ENCODE measurements around the gene NTM. TPM values are rescaled to one million over a fixed set of nuclear protein-coding genes. Genes with fewer than 3 reads are reported as not detected.

NTM gene
- total RNA-seq, 4 donors from 2014 or later, result 3.6 to 11.8 (median 7.8) TPM

- Histone ChIP-seq H3K27me3 (no peaks in the 10 kb centered on the region), H3K9me3 (no peaks in the 10 kb centered on the region), H3K4me3 (no peak overlapping the region), H3K4me1 (peaks cover 0 to 8% (median 0%) of the 10 kb centered on the region in 3 donors), H3K36me3 (no peaks in the 10 kb centered on the region), H3K27ac (no peak overlapping the region)
- WGBS, 2 donors (ENCODE audit: low coverage in 1 of 2), result 80 to 83% methylated on average over 2 of the region's 2 CpGs
- TF ChIP-seq POLR2AphosphoS5 (IDR thresholded peaks at IDR 0.05) (no peak), EP300 (IDR thresholded peaks at IDR 0.05) (no peak), POLR2A (IDR thresholded peaks at IDR 0.05) (no peak)
- TF ChIP-seq, protein P1, sequence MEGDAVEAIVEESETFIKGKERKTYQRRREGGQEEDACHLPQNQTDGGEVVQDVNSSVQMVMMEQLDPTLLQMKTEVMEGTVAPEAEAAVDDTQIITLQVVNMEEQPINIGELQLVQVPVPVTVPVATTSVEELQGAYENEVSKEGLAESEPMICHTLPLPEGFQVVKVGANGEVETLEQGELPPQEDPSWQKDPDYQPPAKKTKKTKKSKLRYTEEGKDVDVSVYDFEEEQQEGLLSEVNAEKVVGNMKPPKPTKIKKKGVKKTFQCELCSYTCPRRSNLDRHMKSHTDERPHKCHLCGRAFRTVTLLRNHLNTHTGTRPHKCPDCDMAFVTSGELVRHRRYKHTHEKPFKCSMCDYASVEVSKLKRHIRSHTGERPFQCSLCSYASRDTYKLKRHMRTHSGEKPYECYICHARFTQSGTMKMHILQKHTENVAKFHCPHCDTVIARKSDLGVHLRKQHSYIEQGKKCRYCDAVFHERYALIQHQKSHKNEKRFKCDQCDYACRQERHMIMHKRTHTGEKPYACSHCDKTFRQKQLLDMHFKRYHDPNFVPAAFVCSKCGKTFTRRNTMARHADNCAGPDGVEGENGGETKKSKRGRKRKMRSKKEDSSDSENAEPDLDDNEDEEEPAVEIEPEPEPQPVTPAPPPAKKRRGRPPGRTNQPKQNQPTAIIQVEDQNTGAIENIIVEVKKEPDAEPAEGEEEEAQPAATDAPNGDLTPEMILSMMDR (IDR thresholded peaks at IDR 0.05), result no peak
- no peak for ATAC-seq
These were observed 500.6 kb downstream of the NTM start for GRCh38 chr11:131871006-131871405.

GRCh38 chr11:131874070-131874469 lies 503.7 kb downstream of the NTM start:
- no peak for ATAC-seq
- TF ChIP-seq, protein P1 (IDR thresholded peaks at IDR 0.05), result no peak
- TF ChIP-seq POLR2AphosphoS5 (IDR thresholded peaks at IDR 0.05) (no peak), POLR2A (IDR thresholded peaks at IDR 0.05) (no peak), EP300 (IDR thresholded peaks at IDR 0.05) (no peak)

DNA sequence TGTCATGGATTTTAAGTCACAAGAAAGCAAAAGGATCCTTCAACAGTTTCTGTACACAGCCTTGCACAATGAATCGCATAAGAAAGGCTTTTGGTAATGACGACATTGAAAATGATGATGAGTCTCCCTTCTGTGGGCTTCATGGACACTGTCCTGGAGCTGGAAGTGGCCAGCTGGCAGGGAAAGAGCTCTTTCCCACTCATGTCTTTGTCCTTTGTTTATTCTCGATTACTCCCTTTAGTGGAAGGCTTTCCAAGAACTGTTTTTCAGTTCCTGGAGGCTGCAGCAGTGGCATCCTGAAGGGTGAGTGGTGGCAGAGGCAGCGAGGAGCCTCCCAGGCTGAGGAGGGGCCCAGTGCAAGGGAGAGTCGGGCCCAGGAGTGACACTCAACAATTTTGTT lies 505.2 kb downstream of the NTM start:
- WGBS, 2 donors (ENCODE audit: low coverage in 1 of 2), result 19 to 34% methylated on average over 5 of the region's 5 CpGs
- H3K4me3 ChIP-seq, result no peak overlapping the region
- peak overlapping the region in 1 of 4 donors; percentile 28 for H3K27ac ChIP-seq
- peaks cover 0 to 10% (median 0%) of the 10 kb centered on the region in 3 donors for H3K4me1 ChIP-seq
- peak; percentile 19 for TF ChIP-seq POLR2AphosphoS5 (IDR thresholded peaks at IDR 0.05)
- TF ChIP-seq, protein P1 (IDR thresholded peaks at IDR 0.05), result no peak
- ATAC-seq, result peak; percentile 84
- no peaks in the 10 kb centered on the region for H3K27me3 ChIP-seq
- H3K36me3 ChIP-seq, result no peaks in the 10 kb centered on the region
- no peaks in the 10 kb centered on the region for H3K9me3 ChIP-seq

More at GRCh38 chr11:131874070-131874469, 503.7 kb downstream of the NTM start:
- H3K4me1 ChIP-seq, result peaks cover 0 to 10% (median 0%) of the 10 kb centered on the region in 3 donors
- H3K36me3 ChIP-seq, result no peaks in the 10 kb centered on the region
- no peaks in the 10 kb centered on the region for H3K27me3 ChIP-seq
- H3K4me3 ChIP-seq, result no peak overlapping the region
- no peaks in the 10 kb centered on the region for H3K9me3 ChIP-seq
- no peak overlapping the region for H3K27ac ChIP-seq

DNA sequence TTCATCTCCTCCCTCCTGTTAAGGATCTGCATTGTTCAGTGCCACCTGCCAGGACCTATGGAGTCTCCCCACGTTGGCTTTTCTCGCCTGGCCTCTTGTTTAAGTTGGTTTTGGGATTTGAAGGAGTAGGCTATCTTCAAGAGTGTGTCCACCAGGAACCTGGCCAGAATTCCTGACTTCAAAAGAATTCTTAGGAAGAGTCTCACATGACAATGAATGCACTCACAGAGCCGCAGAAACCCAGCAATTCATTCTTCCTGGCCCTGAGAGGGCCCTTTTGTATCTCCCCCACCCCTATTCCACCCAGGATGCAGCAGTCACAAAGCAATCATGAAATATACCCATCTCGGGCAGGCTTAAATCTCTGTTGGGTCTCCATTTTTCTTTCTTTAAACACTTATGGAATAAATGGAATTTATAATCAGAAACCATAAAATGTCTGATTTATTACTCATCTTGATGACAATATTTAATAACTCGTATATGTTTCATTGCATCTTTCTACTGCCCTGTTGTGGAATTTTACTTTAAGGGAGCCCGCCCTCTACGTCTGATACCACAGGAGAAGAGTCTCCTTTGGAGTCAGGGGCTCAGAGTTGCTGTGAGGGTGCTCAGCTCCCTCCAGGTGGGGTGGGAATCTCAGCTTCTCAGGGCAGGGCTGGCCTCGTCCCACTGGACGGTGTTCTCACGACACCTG lies 507.0 kb downstream of the NTM start:
- Histone ChIP-seq H3K4me3 (no peak overlapping the region), H3K27ac (no peak overlapping the region), H3K4me1 (peaks cover 0 to 10% (median 0%) of the 10 kb centered on the region in 3 donors), H3K27me3 (no peaks in the 10 kb centered on the region), H3K36me3 (no peaks in the 10 kb centered on the region), H3K9me3 (no peaks in the 10 kb centered on the region)
- TF ChIP-seq, protein P1 (IDR thresholded peaks at IDR 0.05), result no peak
- no peak for ATAC-seq
- WGBS, 2 donors (ENCODE audit: low coverage in 1 of 2), result 80 to 83% methylated on average over 7 to 8 of the region's 10 CpGs

DNA sequence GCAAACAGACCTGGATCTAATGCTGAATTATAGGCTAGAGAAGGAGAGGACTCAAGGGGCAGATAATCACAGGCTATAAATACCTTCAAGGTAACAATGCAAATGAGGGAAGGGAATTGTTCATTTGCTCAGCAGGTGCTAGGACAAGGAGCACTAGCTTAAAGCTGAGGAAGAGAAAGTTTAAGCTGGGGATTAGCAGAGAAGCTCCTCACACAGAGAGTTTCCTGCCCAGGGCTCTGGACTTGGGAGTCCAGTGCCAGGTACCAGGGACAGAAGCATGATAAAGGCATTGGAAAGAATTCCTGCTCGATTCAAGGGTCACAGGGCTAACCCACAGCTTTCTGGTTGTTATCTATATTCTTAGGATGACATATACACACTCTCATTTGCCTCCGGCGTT lies 509.9 kb downstream of the NTM start:
- no peak for ATAC-seq
- no peaks in the 10 kb centered on the region for H3K27me3 ChIP-seq
- H3K27ac ChIP-seq, result no peak overlapping the region
- TF ChIP-seq POLR2A (IDR thresholded peaks at IDR 0.05), result no peak
- TF ChIP-seq EP300 (IDR thresholded peaks at IDR 0.05), result no peak
- TF ChIP-seq POLR2AphosphoS5 (IDR thresholded peaks at IDR 0.05), result no peak
- TF ChIP-seq, protein P1 (IDR thresholded peaks at IDR 0.05), result no peak
- peaks cover 0 to 6% (median 0%) of the 10 kb centered on the region in 3 donors for H3K4me1 ChIP-seq
- H3K36me3 ChIP-seq, result no peaks in the 10 kb centered on the region
- no peak overlapping the region for H3K4me3 ChIP-seq
- 62 to 79% methylated on average over 3 of the region's 3 CpGs for whole genome bisulfite sequencing, 2 donors (ENCODE audit: low coverage in 1 of 2)
- H3K9me3 ChIP-seq, result no peaks in the 10 kb centered on the region
